ENCODE data around the gene ETF1. TPM values are rescaled to one million over a fixed set of nuclear protein-coding genes. Genes with fewer than 3 reads are reported as not detected.

Gene ETF1
- total RNA-seq, 4 donors from 2014 or later: 108 to 163 (median 127) TPM

- H3K27me3 ChIP-seq: no peaks in the 10 kb centered on the region
- H3K4me1 ChIP-seq: peaks cover 0 to 48% (median 7%) of the 10 kb centered on the region in 3 donors
- TF ChIP-seq POLR2A (IDR thresholded peaks at IDR 0.05) (no peak), EP300 (IDR thresholded peaks at IDR 0.05) (no peak), POLR2AphosphoS5 (IDR thresholded peaks at IDR 0.05) (no peak)
- H3K9me3 ChIP-seq: no peaks in the 10 kb centered on the region
- no peak for ATAC-seq
- no peaks in the 10 kb centered on the region for H3K36me3 ChIP-seq
- no peak overlapping the region for H3K27ac ChIP-seq
- no peak overlapping the region for H3K4me3 ChIP-seq
- WGBS, 2 donors (ENCODE audit: low coverage in 1 of 2): 83% methylated on average over 1 of the region's 4 CpGs; no CpG with 5 or more reads in 1 of the 2 donors
Measured at GRCh38 chr5:138460032-138460693, 82.9 kb downstream of the ETF1 start.

GRCh38 chr5:138459311-138459933, 83.6 kb downstream of the ETF1 start:
- Histone ChIP-seq H3K4me1 (peaks cover 0 to 48% (median 7%) of the 10 kb centered on the region in 3 donors), H3K36me3 (no peaks in the 10 kb centered on the region), H3K9me3 (no peaks in the 10 kb centered on the region), H3K4me3 (no peak overlapping the region), H3K27ac (no peak overlapping the region), H3K27me3 (no peaks in the 10 kb centered on the region)
- no peak for TF ChIP-seq POLR2A (IDR thresholded peaks at IDR 0.05)
- 74 to 92% methylated on average over 2 to 6 of the region's 11 CpGs for WGBS, 2 donors (ENCODE audit: low coverage in 1 of 2)
- ATAC-seq: no peak

DNA sequence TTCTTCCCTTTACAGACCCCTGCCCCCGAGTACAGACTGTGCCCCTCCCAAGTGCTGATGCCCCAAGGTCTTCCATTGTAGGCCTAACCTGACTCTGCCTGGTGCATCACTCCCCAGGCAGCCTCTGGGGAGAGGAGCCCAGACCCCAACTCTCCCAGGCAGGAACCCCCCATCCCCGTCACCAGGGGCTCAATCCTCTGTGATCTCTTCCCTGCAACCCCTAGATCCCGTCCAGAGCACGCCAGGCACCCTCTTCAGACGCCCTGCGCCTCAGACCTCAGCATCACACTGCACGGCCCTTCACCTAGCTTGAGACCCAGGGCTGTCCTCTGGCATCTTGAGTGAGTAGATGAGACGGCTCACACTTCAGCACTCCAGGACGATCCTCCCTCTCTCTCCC, 84.2 kb downstream of the ETF1 start:
- H3K4me1 ChIP-seq: peaks cover 0 to 45% (median 7%) of the 10 kb centered on the region in 3 donors
- no peak for TF ChIP-seq POLR2AphosphoS5 (IDR thresholded peaks at IDR 0.05)
- TF ChIP-seq EP300 (IDR thresholded peaks at IDR 0.05): no peak
- TF ChIP-seq, protein P1, sequence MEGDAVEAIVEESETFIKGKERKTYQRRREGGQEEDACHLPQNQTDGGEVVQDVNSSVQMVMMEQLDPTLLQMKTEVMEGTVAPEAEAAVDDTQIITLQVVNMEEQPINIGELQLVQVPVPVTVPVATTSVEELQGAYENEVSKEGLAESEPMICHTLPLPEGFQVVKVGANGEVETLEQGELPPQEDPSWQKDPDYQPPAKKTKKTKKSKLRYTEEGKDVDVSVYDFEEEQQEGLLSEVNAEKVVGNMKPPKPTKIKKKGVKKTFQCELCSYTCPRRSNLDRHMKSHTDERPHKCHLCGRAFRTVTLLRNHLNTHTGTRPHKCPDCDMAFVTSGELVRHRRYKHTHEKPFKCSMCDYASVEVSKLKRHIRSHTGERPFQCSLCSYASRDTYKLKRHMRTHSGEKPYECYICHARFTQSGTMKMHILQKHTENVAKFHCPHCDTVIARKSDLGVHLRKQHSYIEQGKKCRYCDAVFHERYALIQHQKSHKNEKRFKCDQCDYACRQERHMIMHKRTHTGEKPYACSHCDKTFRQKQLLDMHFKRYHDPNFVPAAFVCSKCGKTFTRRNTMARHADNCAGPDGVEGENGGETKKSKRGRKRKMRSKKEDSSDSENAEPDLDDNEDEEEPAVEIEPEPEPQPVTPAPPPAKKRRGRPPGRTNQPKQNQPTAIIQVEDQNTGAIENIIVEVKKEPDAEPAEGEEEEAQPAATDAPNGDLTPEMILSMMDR (IDR thresholded peaks at IDR 0.05): no peak
- no peak for TF ChIP-seq POLR2A (IDR thresholded peaks at IDR 0.05)
- no peaks in the 10 kb centered on the region for H3K27me3 ChIP-seq
- no peak overlapping the region for H3K4me3 ChIP-seq
- no peak for ATAC-seq
- H3K9me3 ChIP-seq: no peaks in the 10 kb centered on the region
- peak overlapping the region in 1 of 4 donors; percentile 30 for H3K27ac ChIP-seq
- no peaks in the 10 kb centered on the region for H3K36me3 ChIP-seq
- WGBS, 2 donors (ENCODE audit: low coverage in 1 of 2): 0% methylated on average over 1 of the region's 9 CpGs; no CpG with 5 or more reads in 1 of the 2 donors

- TF ChIP-seq POLR2A (IDR thresholded peaks at IDR 0.05) (no peak), POLR2AphosphoS5 (IDR thresholded peaks at IDR 0.05) (no peak), EP300 (IDR thresholded peaks at IDR 0.05) (no peak)
- TF ChIP-seq, protein P1 (IDR thresholded peaks at IDR 0.05): no peak
- WGBS, 2 donors (ENCODE audit: low coverage in 1 of 2): 20% methylated on average over 5 of the region's 11 CpGs; no CpG with 5 or more reads in 1 of the 2 donors
- Histone ChIP-seq H3K4me3 (no peak overlapping the region), H3K27me3 (no peaks in the 10 kb centered on the region), H3K36me3 (no peaks in the 10 kb centered on the region), H3K27ac (peak overlapping the region in 1 of 4 donors; percentile 30), H3K4me1 (peaks cover 0 to 41% (median 7%) of the 10 kb centered on the region in 3 donors), H3K9me3 (no peaks in the 10 kb centered on the region)
- no peak for ATAC-seq
Measured at GRCh38 chr5:138458384-138458783, 84.7 kb downstream of the ETF1 start.

DNA sequence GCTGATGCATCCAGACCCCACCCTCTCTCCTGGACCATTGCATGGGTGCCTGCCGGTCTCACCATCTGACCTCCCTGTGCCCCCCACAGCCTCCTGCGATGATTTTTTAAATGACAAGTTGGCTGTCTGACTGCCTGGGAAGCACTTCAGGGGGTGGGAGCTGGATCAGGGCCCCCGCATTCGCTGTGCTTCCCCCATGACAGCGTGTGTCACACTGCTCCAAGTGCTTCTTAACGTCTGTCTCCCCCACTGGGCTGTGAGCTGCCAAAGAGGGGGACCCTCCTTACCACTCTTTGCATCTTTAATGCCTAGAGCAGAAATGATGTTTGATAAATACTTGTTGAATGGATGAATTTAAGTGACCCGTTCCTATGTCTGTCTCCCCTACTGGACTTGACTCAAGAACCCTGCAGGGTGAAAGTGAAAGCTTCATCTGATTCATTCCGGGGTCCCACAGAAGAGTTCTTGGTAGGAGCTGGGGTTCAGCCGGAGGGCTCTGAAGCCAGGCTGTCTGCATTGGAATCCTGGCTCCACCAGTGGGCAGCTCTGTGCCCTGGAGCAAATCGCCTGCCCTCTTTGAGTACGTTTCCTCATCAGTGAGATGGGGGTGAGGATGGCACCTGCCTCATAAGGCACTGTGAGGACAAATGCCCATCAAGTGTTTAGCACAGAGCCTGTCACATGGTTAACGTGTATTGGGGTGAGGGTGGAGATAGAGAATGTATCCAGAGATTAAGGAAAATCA, 85.3 kb downstream of the ETF1 start:
- no peak overlapping the region for H3K27ac ChIP-seq
- TF ChIP-seq, protein P1 (IDR thresholded peaks at IDR 0.05): no peak
- no peaks in the 10 kb centered on the region for H3K9me3 ChIP-seq
- no peak for ATAC-seq
- no peaks in the 10 kb centered on the region for H3K36me3 ChIP-seq
- 75 to 81% methylated on average over 4 to 8 of the region's 12 CpGs for WGBS, 2 donors (ENCODE audit: low coverage in 1 of 2)
- no peaks in the 10 kb centered on the region for H3K27me3 ChIP-seq
- H3K4me1 ChIP-seq: peaks cover 0 to 35% (median 7%) of the 10 kb centered on the region in 3 donors
- H3K4me3 ChIP-seq: no peak overlapping the region

Small RNA genes within 50 kb of the gene (small RNA-seq; reads per million reads assigned to genes)
- gene RF00154 (7.6 to 40.1 (median 18.5) reads per million in 4 donors), gene SNORD63 (366 to 637 (median 570) reads per million in 4 donors)

Other genes starting within 250 kb of the ETF1 start
- under 1 TPM in 1 of 4 donors, not detected in 3; 0.45 TPM for gene CDC25C, start 211.4 kb downstream of the ETF1 start, total RNA-seq
- 10 to 100 TPM; 26.3 to 30.5 (median 29.8) TPM for gene FAM53C, start 205.0 kb downstream of the ETF1 start, total RNA-seq
- gene KDM3B, start 190.6 kb downstream of the ETF1 start, total RNA-seq: 10 to 100 TPM; 63.4 to 94.0 (median 77.8) TPM
- 10 to 100 TPM; 16.7 to 45.8 (median 26.3) TPM for gene REEP2, start 104.2 kb downstream of the ETF1 start, total RNA-seq
- 10 to 100 TPM; 12.0 to 37.3 (median 15.6) TPM for gene EGR1, start 77.8 kb downstream of the ETF1 start, total RNA-seq
- 100 to 1,000 TPM; 201 to 367 (median 267) TPM for gene HSPA9, start 32.2 kb upstream of the ETF1 start, total RNA-seq
- gene CTNNA1, start 210.2 kb upstream of the ETF1 start, total RNA-seq: 100 to 1,000 TPM; 289 to 425 (median 365) TPM